ENCODE measurements around the gene TMEM220. TPM values are rescaled to one million over a fixed set of nuclear protein-coding genes. Genes with fewer than 3 reads are reported as not detected.

The TMEM220 gene
- total and polyA plus RNA-seq, 2 experiments from 2014 or later, result 3.1 to 7.8 TPM

- peaks cover 7% of the 10 kb centered on the region; the same call in 2 of the 3 replicates for H3K9me3 Mint-ChIP-seq
- Histone ChIP-seq H3K4me2 (no peak overlapping the region), H3K27ac (ENCODE audit: low read depth) (no peak overlapping the region), H3K4me1 (ENCODE audit: insufficient read depth) (no peaks in the 10 kb centered on the region), H4K20me1 (replicated peaks; ENCODE audit: insufficient read depth) (no peaks in the 10 kb centered on the region), H2AFZ (no peak overlapping the region), H3K27me3 (ENCODE audit: insufficient read depth) (no peaks in the 10 kb centered on the region), H3F3A (replicated peaks; ENCODE audit: low read depth) (no peaks in the 10 kb centered on the region), H3K36me3 (ENCODE audit: insufficient read depth) (no peaks in the 10 kb centered on the region), H3K4me3 (no peak overlapping the region), H3K79me2 (replicated peaks; ENCODE audit: insufficient read depth) (no peaks in the 10 kb centered on the region), H3K9me2 (ENCODE audit: insufficient read depth) (no peaks in the 10 kb centered on the region)
- TF ChIP-seq ZNF114 (CRISPR knock-in tag; IDR thresholded peaks at IDR 0.05) (no peak), JUNB (IDR thresholded peaks at IDR 0.05; ENCODE audit: unreplicated experiment) (no peak), ETS1 (IDR thresholded peaks at IDR 0.05) (no peak)
- no peak for ATAC-seq
- peaks cover 3% of the 10 kb centered on the region for H3K27me3 Mint-ChIP-seq (ENCODE audit: insufficient read depth, low read depth, poor library complexity)
- peaks cover 4% of the 10 kb centered on the region for H3K4me1 Mint-ChIP-seq
- no peak for DNase-seq (ENCODE audit: low spot score)
- no peak overlapping the region for H3K4me3 Mint-ChIP-seq
- H3K27ac Mint-ChIP-seq, result no peak overlapping the region
- peaks cover 8% of the 10 kb centered on the region for H3K36me3 Mint-ChIP-seq (ENCODE audit: low read depth)
Measured at GRCh38 chr17:10777131-10777807, 47.4 kb upstream of the TMEM220 start.

- H3K36me3 Mint-ChIP-seq (ENCODE audit: low read depth), result peaks cover 9% of the 10 kb centered on the region
- no peaks in the 10 kb centered on the region for H3K79me2 ChIP-seq (replicated peaks; ENCODE audit: insufficient read depth)
- H2AFZ ChIP-seq, result no peak overlapping the region
- no peaks in the 10 kb centered on the region for H3K27me3 ChIP-seq (ENCODE audit: insufficient read depth)
- ATAC-seq (no peak), DNase-seq (ENCODE audit: low spot score) (no peak)
- H3K9me2 ChIP-seq (ENCODE audit: insufficient read depth), result no peaks in the 10 kb centered on the region
- no peaks in the 10 kb centered on the region for H4K20me1 ChIP-seq (replicated peaks; ENCODE audit: insufficient read depth)
- no peak overlapping the region for H3K4me3 ChIP-seq
- H3K27me3 Mint-ChIP-seq (ENCODE audit: insufficient read depth, low read depth, poor library complexity), result peaks cover 5% of the 10 kb centered on the region
- no peak overlapping the region for H3K27ac ChIP-seq (ENCODE audit: low read depth)
- peaks cover 11% of the 10 kb centered on the region for H3K9me3 Mint-ChIP-seq
- H3K27ac Mint-ChIP-seq, result no peak overlapping the region
- no peak overlapping the region for H3K4me2 ChIP-seq
- no peak overlapping the region for H3K4me3 Mint-ChIP-seq
- no peaks in the 10 kb centered on the region for H3K36me3 ChIP-seq (ENCODE audit: insufficient read depth)
- no peaks in the 10 kb centered on the region for H3F3A ChIP-seq (replicated peaks; ENCODE audit: low read depth)
- H3K4me1 ChIP-seq (ENCODE audit: insufficient read depth), result no peaks in the 10 kb centered on the region
- H3K4me1 Mint-ChIP-seq, result peaks cover 4% of the 10 kb centered on the region
- no peak for TF ChIP-seq STAT1 (IDR thresholded peaks at IDR 0.05; ENCODE audit: unreplicated experiment)
Measured at GRCh38 chr17:10776381-10776780, 46.6 kb upstream of the TMEM220 start.

GRCh38 chr17:10775740-10776356, 46.0 kb upstream of the TMEM220 start:
- peaks cover 9% of the 10 kb centered on the region for H3K36me3 Mint-ChIP-seq (ENCODE audit: low read depth)
- H3K27me3 ChIP-seq (ENCODE audit: insufficient read depth), result no peaks in the 10 kb centered on the region
- H4K20me1 ChIP-seq (replicated peaks; ENCODE audit: insufficient read depth), result no peaks in the 10 kb centered on the region
- TF ChIP-seq CTCF (conservative IDR thresholded peaks at IDR 0.05; ENCODE audit: low read depth in 2 of 2) (no peak), EZH2 (IDR thresholded peaks at IDR 0.05; ENCODE audit: low read depth, unreplicated experiment) (no peak)
- DNase-seq (ENCODE audit: low spot score) (no peak), ATAC-seq (no peak)
- no peak overlapping the region for H2AFZ ChIP-seq
- H3K4me3 ChIP-seq, result no peak overlapping the region
- H3K4me1 Mint-ChIP-seq, result peaks cover 4% of the 10 kb centered on the region
- H3F3A ChIP-seq (replicated peaks; ENCODE audit: low read depth), result no peaks in the 10 kb centered on the region
- no peak overlapping the region for H3K27ac ChIP-seq (ENCODE audit: low read depth)
- H3K27ac Mint-ChIP-seq, result no peak overlapping the region
- H3K9me2 ChIP-seq (ENCODE audit: insufficient read depth), result no peaks in the 10 kb centered on the region
- no peaks in the 10 kb centered on the region for H3K79me2 ChIP-seq (replicated peaks; ENCODE audit: insufficient read depth)
- no peak overlapping the region for H3K4me2 ChIP-seq
- no peak overlapping the region for H3K4me3 Mint-ChIP-seq
- peaks cover 12% of the 10 kb centered on the region for H3K9me3 Mint-ChIP-seq
- peaks cover 5% of the 10 kb centered on the region for H3K27me3 Mint-ChIP-seq (ENCODE audit: insufficient read depth, low read depth, poor library complexity)
- H3K36me3 ChIP-seq (ENCODE audit: insufficient read depth), result no peaks in the 10 kb centered on the region
- H3K4me1 ChIP-seq (ENCODE audit: insufficient read depth), result no peaks in the 10 kb centered on the region

Measured in GM23338 (cell line).